Uterus (tissue), 4 donors: ENCODE results near the gene CDKN2AIP. TPM values are rescaled to one million over a fixed set of nuclear protein-coding genes. Genes with fewer than 3 reads are reported as not detected.

Experiments used
- DNase-seq, 2 donors: peaks; one replicate each; pipeline ENCODE4 v3.0.0-alpha.2; 2019 to 2020
- H3K27ac ChIP-seq, 2 donors: fragments of 200-600 bp; sonication (generic); 1 replicate in 1 of 2; 2 replicates in 1 of 2; pipeline ENCODE4 v1.5.1; 2016 to 2018
- H3K27me3 ChIP-seq, 2 donors: fragments of 200-600 bp; sonication (generic); one replicate each; pipeline ENCODE4 v1.5.1; 2018 to 2019; ENCODE audit warnings: control low read depth in 1 of 2
- H3K36me3 ChIP-seq, 2 donors: fragments of 200-600 bp; sonication (generic); one replicate each; pipeline ENCODE4 v1.5.1; 2019; ENCODE audit warnings: control low read depth in 1 of 2
- H3K4me1 ChIP-seq, 2 donors: fragments of 200-600 bp; sonication (generic); one replicate each; pipeline ENCODE4 v1.5.1; 2018 to 2019; ENCODE audit warnings: control low read depth in 1 of 2
- H3K4me3 ChIP-seq, 2 donors: fragments of 200-600 bp; sonication (generic); 1 replicate in 1 of 2; 2 replicates in 1 of 2; pipeline ENCODE4 v1.5.1; 2018 to 2019; ENCODE audit warnings: mild to moderate bottlenecking in 1 of 2
- H3K9me3 ChIP-seq, 2 donors: fragments of 200-600 bp; sonication (generic); one replicate each; pipeline ENCODE4 v1.5.1; 2019; ENCODE audit warnings: control low read depth in 1 of 2
- CTCF ChIP-seq, 4 experiments: fragments of 200-600 bp in 2 of 4; fragments of 450-650 bp in 2 of 4; sonication (generic) in 2 of 4; IDR thresholded peaks; one replicate each; pipeline ENCODE4 v1.5.1; 2016 to 2019; ENCODE audit warnings: antibody characterized with exemption in 4 of 4, mild to moderate bottlenecking in 2 of 4, moderate library complexity in 1 of 4
- POLR2A ChIP-seq, 2 donors: fragments of 450-650 bp; IDR thresholded peaks; one replicate each; pipeline ENCODE4 v1.6.1; 2016; ENCODE audit warnings: antibody characterized with exemption in 2 of 2, mild to moderate bottlenecking in 1 of 2, moderate library complexity in 1 of 2
- intact Hi-C: fragments of 100-400 bp; cut with DNase I; formaldehyde crosslinking; loops from one replicate; pipeline ENCODE4 v1.15.1; 2023; ENCODE audit warnings: low total_unique reads
- total RNA-seq, 4 donors: library from RNA; depleted of rRNA in 3 of 4; stranded (reverse); fragments of >200 nt in 3 of 4; gene quantifications; one replicate each; pipeline versions ENCODE4 v1.1.0 to v1.2.4, GENCODE V29; 2014 to 2023
- donor health status: DM: yes; HTN: yes; CAD: no.

The CDKN2AIP gene
- total RNA-seq, 4 donors from 2014 or later: 18.5 to 37.1 (median 23.9) TPM

DNA sequence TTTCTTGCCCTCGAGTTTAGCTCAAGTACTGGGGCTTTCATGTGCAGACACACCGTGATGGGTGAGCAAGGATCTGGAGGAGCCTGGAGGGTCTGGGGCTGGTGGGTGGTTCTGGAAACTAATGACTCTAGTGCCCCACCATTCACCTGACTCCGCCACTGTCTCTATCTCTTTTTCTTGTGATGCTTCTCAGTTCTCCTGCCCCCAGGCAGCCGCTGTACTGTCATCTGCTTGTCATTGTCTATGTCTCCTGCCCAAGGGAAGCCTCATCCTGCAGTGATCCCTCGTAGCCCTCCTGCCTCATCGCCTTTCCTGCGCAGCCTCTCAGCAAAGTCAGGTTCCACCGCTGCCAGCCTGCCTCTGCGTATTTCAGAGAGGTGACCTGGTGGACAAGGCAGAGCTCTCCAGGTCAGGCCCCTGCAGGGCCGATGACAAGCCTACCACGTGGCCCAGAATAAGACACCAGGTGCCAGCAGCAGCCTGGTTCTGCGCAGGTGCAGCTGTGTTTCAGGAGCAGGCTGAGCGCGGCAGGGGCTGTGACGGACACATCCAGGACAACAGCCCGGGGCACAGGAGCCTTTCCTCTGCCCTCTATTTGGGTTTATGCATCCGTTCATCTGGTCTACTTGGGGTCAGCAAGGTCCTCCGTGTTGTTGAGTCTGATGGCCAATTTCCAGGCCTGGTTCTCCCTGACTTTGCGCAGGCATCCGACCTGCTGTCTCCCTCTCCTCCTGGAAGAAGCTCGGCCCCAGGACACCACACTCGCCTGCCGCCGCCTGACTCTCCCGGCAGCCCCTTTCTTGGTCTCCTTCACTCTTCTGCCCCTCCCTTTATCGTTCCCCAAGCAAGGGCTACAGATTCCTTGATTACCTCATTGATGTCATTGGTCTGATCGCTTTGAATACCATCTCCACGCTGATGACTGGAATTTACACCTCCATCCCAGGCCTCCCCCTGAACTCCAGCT, 30.9 kb upstream of the CDKN2AIP start:
- Histone ChIP-seq H3K9me3 (no peaks in the 10 kb centered on the region), H3K4me1 (no peaks in the 10 kb centered on the region), H3K27ac (no peak overlapping the region), H3K4me3 (no peak overlapping the region), H3K27me3 (no peaks in the 10 kb centered on the region), H3K36me3 (no peaks in the 10 kb centered on the region)
- intact Hi-C loops: no loop called here
- no peak for DNase-seq
- no peak for TF ChIP-seq CTCF (IDR thresholded peaks at IDR 0.05)
- no peak for TF ChIP-seq POLR2A (IDR thresholded peaks at IDR 0.05)

GRCh38 chr4:183416879-183417755, 27.3 kb upstream of the CDKN2AIP start:
- intact Hi-C loops: no loop called here
- no peaks in the 10 kb centered on the region for H3K4me1 ChIP-seq
- no peaks in the 10 kb centered on the region for H3K27me3 ChIP-seq
- no peak overlapping the region for H3K4me3 ChIP-seq
- H3K9me3 ChIP-seq: no peaks in the 10 kb centered on the region
- no peak overlapping the region for H3K27ac ChIP-seq
- TF ChIP-seq POLR2A (IDR thresholded peaks at IDR 0.05) (no peak), CTCF (IDR thresholded peaks at IDR 0.05) (no peak)
- no peak for DNase-seq
- no peaks in the 10 kb centered on the region for H3K36me3 ChIP-seq

GRCh38 chr4:183422962-183423631, 21.3 kb upstream of the CDKN2AIP start:
- DNase-seq: no peak
- intact Hi-C loops: no loop called here
- Histone ChIP-seq H3K27me3 (no peaks in the 10 kb centered on the region), H3K9me3 (no peaks in the 10 kb centered on the region), H3K27ac (no peak overlapping the region), H3K4me3 (no peak overlapping the region), H3K36me3 (no peaks in the 10 kb centered on the region), H3K4me1 (no peaks in the 10 kb centered on the region)
- no peak for TF ChIP-seq POLR2A (IDR thresholded peaks at IDR 0.05)
- no peak for TF ChIP-seq CTCF (IDR thresholded peaks at IDR 0.05)

GRCh38 chr4:183424109-183424744, 20.2 kb upstream of the CDKN2AIP start:
- TF ChIP-seq POLR2A (IDR thresholded peaks at IDR 0.05): no peak
- TF ChIP-seq CTCF (IDR thresholded peaks at IDR 0.05): no peak
- intact Hi-C loops: no loop called here

More at GRCh38 chr4:183424109-183424744, 20.2 kb upstream of the CDKN2AIP start:
- no peak overlapping the region for H3K27ac ChIP-seq
- H3K27me3 ChIP-seq: no peaks in the 10 kb centered on the region
- no peaks in the 10 kb centered on the region for H3K9me3 ChIP-seq
- H3K4me1 ChIP-seq: no peaks in the 10 kb centered on the region
- no peak overlapping the region for H3K4me3 ChIP-seq
- no peak for DNase-seq
- H3K36me3 ChIP-seq: no peaks in the 10 kb centered on the region
